Esophagus squamous epithelium (tissue), 4 donors: Measurements from ENCODE around the gene HS1BP3.

Experiments used
- CTCF ChIP-seq, 6 experiments: fragments of 450-650 bp in 4 of 6; fragments of 200-600 bp in 2 of 6; sonication (generic) in 2 of 6; IDR thresholded peaks; one replicate each; pipeline ENCODE4 v1.5.1; 2016 to 2019; ENCODE audit warnings: antibody characterized with exemption in 6 of 6, mild to moderate bottlenecking in 4 of 6, moderate library complexity in 4 of 6
- POLR2A ChIP-seq, 4 donors: fragments of 450-650 bp; IDR thresholded peaks; one replicate each; pipeline ENCODE4 v1.6.1; 2017; ENCODE audit warnings: antibody characterized with exemption in 4 of 4, mild to moderate bottlenecking in 4 of 4, moderate library complexity in 3 of 4

GRCh38 chr2:20652141-20652540 is 1.2 kb upstream of the HS1BP3 start:
- TF ChIP-seq CTCF (IDR thresholded peaks at IDR 0.05) (no peak), POLR2A (IDR thresholded peaks at IDR 0.05) (no peak)
